H1 (cell line): ENCODE data around the gene CPM. TPM values are rescaled to one million over a fixed set of nuclear protein-coding genes. Genes with fewer than 3 reads are reported as not detected.
A peak's percentile ranks its signal among the peaks of the same experiment; 100 is the strongest.

Experiments
- ASH2L ChIP-seq: fragments of 200-600, 300-600 bp; sonication (generic); IDR thresholded peaks from one replicate; pipeline ENCODE4 v1.7.1; 2017; ENCODE audit warnings: low read length
- BRCA1 ChIP-seq: IDR thresholded peaks from 2 replicates; pipeline ENCODE4 v1.6.1; 2012; ENCODE audit warnings: low read depth, low read length, improper control_type of control experiment
- CBX5 ChIP-seq: fragments of 300-800, 300-1000 bp; sonication (generic); IDR thresholded peaks from 2 replicates; pipeline ENCODE4 v1.7.1; 2016; ENCODE audit warnings: antibody characterized with exemption, low read length, low read depth
- CEBPB ChIP-seq: IDR thresholded peaks from 2 replicates; pipeline ENCODE4 v1.6.1; 2012; ENCODE audit warnings: low read depth, low read length
- CHD2 ChIP-seq: IDR thresholded peaks from 2 replicates; pipeline ENCODE4 v1.6.1; 2012; ENCODE audit warnings: low read length, improper control_type of control experiment
- CREB1 ChIP-seq: IDR thresholded peaks from 2 replicates; pipeline ENCODE4 v1.6.1; 2012; ENCODE audit warnings: inconsistent platforms
- CTBP2 ChIP-seq: IDR thresholded peaks from 2 replicates; pipeline ENCODE4 v1.7.0; 2011; ENCODE audit warnings: borderline replicate concordance, mild to moderate bottlenecking, moderate library complexity, mixed read lengths, low read length; ENCODE audit not compliant: insufficient read depth, insufficient read length
- EZH2 ChIP-seq: fragments of 200-600 bp; sonication (generic); IDR thresholded peaks from 2 replicates; pipeline ENCODE4 v1.7.1; 2012; ENCODE audit warnings: low read depth, mild to moderate bottlenecking, moderate library complexity, low read length, inconsistent platforms; ENCODE audit not compliant: severe bottlenecking
- FOSL1 ChIP-seq: IDR thresholded peaks from 2 replicates; pipeline ENCODE4 v1.6.1; 2011; ENCODE audit warnings: mild to moderate bottlenecking, low read depth, low read length, moderate library complexity; ENCODE audit not compliant: insufficient read depth
- HDAC2 ChIP-seq, 2 experiments: fragments of 300-600 bp in 1 of 2; sonication (generic) in 1 of 2; IDR thresholded peaks; 2 replicates each; pipeline ENCODE4 v1.6.1; 2011 to 2012; ENCODE audit warnings: low read depth in 2 of 2, low read length in 2 of 2, mild to moderate bottlenecking in 2 of 2, moderate library complexity in 2 of 2, borderline replicate concordance in 1 of 2, inconsistent platforms in 1 of 2
- MAFK ChIP-seq: IDR thresholded peaks from 2 replicates; pipeline ENCODE4 v1.6.1; 2012; ENCODE audit warnings: low read depth, mild to moderate bottlenecking, improper control_type of control experiment, low read length
- PHF8 ChIP-seq: fragments of 200-600 bp; sonication (generic); conservative IDR thresholded peaks from 2 replicates; pipeline ENCODE4 v1.7.1; 2012; ENCODE audit warnings: low read depth, mild to moderate bottlenecking, inconsistent platforms, low read length, moderate library complexity
- POLR2AphosphoS5 ChIP-seq: IDR thresholded peaks from 2 replicates; pipeline ENCODE4 v1.6.1; 2011; ENCODE audit warnings: low read depth, low read length
- RFX5 ChIP-seq: IDR thresholded peaks from 2 replicates; pipeline ENCODE4 v1.6.1; 2011; ENCODE audit warnings: low read depth, low read length, improper control_type of control experiment, borderline replicate concordance
- SIN3A ChIP-seq, 2 experiments: IDR thresholded peaks in 1 of 2; conservative IDR thresholded peaks in 1 of 2; 2 replicates each; pipeline ENCODE4 v1.6.1; 2011 to 2012; ENCODE audit warnings: low read length in 2 of 2, improper control_type of control experiment in 1 of 2, low read depth in 1 of 2, mild to moderate bottlenecking in 1 of 2
- SP1 ChIP-seq: IDR thresholded peaks from 2 replicates; pipeline ENCODE4 v1.6.1; 2011; ENCODE audit warnings: low read depth, low read length
- SP2 ChIP-seq: IDR thresholded peaks from 2 replicates; pipeline ENCODE4 v1.6.1; 2012; ENCODE audit warnings: mild to moderate bottlenecking, low read length, inconsistent platforms
- SUZ12 ChIP-seq: fragments of 200-600 bp; sonication (generic); IDR thresholded peaks from 2 replicates; pipeline ENCODE4 v1.6.1; 2012; ENCODE audit warnings: mild to moderate bottlenecking, inconsistent platforms, low read length, moderate library complexity, mixed read lengths
- TAF1 ChIP-seq: IDR thresholded peaks from 2 replicates; pipeline ENCODE4 v1.6.1; 2011; ENCODE audit warnings: mild to moderate bottlenecking, low read depth, low read length
- polyA plus RNA-seq, 7 experiments: library from polyadenylated mRNA; depleted of rRNA in 3 of 7; stranded (reverse) in 5 of 7; unstranded in 2 of 7; fragments of >200 nt in 5 of 7; fragments of 200-250 nt in 2 of 7; gene quantifications; 1 replicate in 5 of 7; 2 replicates in 1 of 7; 4 replicates in 1 of 7; pipeline versions ENCODE4 v1.2.1 to v1.2.3, GENCODE V29; 2011 to 2013; ENCODE audit warnings: missing spikeins in 2 of 7, mixed read lengths in 2 of 7
- total RNA-seq: library from RNA; stranded (reverse); fragmentation: NEBNext Ultra II Directional; extraction: Animal tissue kit (Norgen Biotek cat#: 25700); gene quantifications from 2 replicates; pipeline ENCODE4 v1.2.1, GENCODE V29; 2021
- TF ChIP-seq, protein P1 (sequence below): IDR thresholded peaks from 2 replicates; pipeline ENCODE4 v1.6.1; 2012; ENCODE audit warnings: inconsistent platforms
- TF ChIP-seq, protein P2 (sequence below): IDR thresholded peaks from 2 replicates; pipeline ENCODE4 v1.6.1; 2012; ENCODE audit warnings: inconsistent platforms
- TF ChIP-seq, protein P3 (sequence below): IDR thresholded peaks from 2 replicates; pipeline ENCODE4 v1.6.1; 2011; ENCODE audit warnings: low read length, improper control_type of control experiment

Gene CPM
- total and polyA plus RNA-seq, 2 of the 8 experiments (the other 6 are each of a cell fraction or from before 2014, with no cell fraction given), result 0.33 to 3.1 TPM

DNA sequence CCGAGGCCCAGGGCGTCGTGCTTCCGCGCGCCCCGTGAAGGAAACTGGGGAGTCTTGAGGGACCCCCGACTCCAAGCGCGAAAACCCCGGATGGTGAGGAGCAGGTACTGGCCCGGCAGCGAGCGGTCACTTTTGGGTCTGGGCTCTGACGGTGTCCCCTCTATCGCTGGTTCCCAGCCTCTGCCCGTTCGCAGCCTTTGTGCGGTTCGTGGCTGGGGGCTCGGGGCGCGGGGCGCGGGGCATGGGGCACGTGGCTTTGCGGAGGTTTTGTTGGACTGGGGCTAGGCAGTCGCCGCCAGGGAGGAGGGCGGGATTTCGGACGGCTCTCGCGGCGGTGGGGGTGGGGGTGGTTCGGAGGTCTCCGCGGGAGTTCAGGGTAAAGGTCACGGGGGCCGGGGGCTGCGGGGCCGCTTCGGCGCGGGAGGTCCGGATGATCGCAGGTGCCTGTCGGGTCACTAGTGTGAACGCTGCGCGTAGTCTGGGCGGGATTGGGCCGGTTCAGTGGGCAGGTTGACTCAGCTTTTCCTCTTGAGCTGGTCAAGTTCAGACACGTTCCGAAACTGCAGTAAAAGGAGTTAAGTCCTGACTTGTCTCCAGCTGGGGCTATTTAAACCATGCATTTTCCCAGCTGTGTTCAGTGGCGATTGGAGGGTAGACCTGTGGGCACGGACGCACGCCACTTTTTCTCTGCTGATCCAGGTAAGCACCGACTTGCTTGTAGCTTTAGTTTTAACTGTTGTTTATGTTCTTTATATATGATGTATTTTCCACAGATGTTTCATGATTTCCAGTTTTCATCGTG is 124.4 kb downstream of the CPM start (continued):
- TF ChIP-seq CREB1 (no peak; the same call in 1 of the 2 replicates), SIN3A (conservative IDR thresholded peaks at IDR 0.05 in 1 of 2, IDR thresholded peaks at IDR 0.05 in 1 of 2; ENCODE audit: low read depth in 1 of 2, low read length in 2 of 2) (peak; percentile 32 to 70; a peak in 2 of 4 replicates), HDAC2 (IDR thresholded peaks at IDR 0.05; ENCODE audit: borderline replicate concordance in 1 of 2, low read depth in 2 of 2, low read length in 2 of 2) (0 out of 4 replicates have a peak, but pooled peaks of 1 of the 2 experiments have one; percentile 4), CTBP2 (no peak), CHD2 (peak; percentile 84), ASH2L (peak; percentile 9), MAFK (peak; percentile 47; the same call in 1 of the 2 replicates), POLR2AphosphoS5 (peak; percentile 80), BRCA1 (no peak), PHF8 (peak; percentile 73), EZH2 (no peak), TAF1 (peak; percentile 87), SUZ12 (no peak), RFX5 (no peak), CBX5 (no peak), FOSL1 (no peak), SP2 (no peak), CEBPB (no peak; the same call in 1 of the 2 replicates), SP1 (peak; percentile 55; the same call in 1 of the 2 replicates)
- TF ChIP-seq, protein P1, sequence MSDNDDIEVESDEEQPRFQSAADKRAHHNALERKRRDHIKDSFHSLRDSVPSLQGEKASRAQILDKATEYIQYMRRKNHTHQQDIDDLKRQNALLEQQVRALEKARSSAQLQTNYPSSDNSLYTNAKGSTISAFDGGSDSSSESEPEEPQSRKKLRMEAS, result peak; percentile 84
- TF ChIP-seq, protein P2, sequence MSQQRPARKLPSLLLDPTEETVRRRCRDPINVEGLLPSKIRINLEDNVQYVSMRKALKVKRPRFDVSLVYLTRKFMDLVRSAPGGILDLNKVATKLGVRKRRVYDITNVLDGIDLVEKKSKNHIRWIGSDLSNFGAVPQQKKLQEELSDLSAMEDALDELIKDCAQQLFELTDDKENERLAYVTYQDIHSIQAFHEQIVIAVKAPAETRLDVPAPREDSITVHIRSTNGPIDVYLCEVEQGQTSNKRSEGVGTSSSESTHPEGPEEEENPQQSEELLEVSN, result no peak; the same call in none of the 2 replicates
- TF ChIP-seq, protein P3, sequence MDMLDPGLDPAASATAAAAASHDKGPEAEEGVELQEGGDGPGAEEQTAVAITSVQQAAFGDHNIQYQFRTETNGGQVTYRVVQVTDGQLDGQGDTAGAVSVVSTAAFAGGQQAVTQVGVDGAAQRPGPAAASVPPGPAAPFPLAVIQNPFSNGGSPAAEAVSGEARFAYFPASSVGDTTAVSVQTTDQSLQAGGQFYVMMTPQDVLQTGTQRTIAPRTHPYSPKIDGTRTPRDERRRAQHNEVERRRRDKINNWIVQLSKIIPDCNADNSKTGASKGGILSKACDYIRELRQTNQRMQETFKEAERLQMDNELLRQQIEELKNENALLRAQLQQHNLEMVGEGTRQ, result peak; percentile 10; the same call in 1 of the 2 replicates
